ENCODE data around the gene HNRNPLL. TPM values are rescaled to one million over a fixed set of nuclear protein-coding genes. Genes with fewer than 3 reads are reported as not detected.

HNRNPLL gene
- total and polyA plus RNA-seq, 2 of the 13 experiments (the other 11 are each of a cell fraction or from before 2014, with no cell fraction given): 49.4 to 103 TPM

GRCh38 chr2:38599706-38600105 is 3.0 kb downstream of the HNRNPLL start (continued):
- TF ChIP-seq ZNF33A (CRISPR knock-in tag; IDR thresholded peaks at IDR 0.05; ENCODE audit: borderline replicate concordance) (no peak), AHDC1 (CRISPR knock-in tag; IDR thresholded peaks at IDR 0.05; ENCODE audit: borderline replicate concordance) (peak; percentile 72; the same call in 1 of the 2 replicates), MBD4 (IDR thresholded peaks at IDR 0.05; ENCODE audit: borderline replicate concordance, low read length) (no peak; the same call in 1 of the 2 replicates), ZBTB43 (CRISPR knock-in tag; conservative IDR thresholded peaks at IDR 0.05) (no peak; the same call in 1 of the 2 replicates), ZNF777 (CRISPR knock-in tag; IDR thresholded peaks at IDR 0.05) (no peak), CCAR2 (optimal IDR thresholded peaks at IDR 0.05; ENCODE audit: low read depth, low read length) (no peak), THAP8 (CRISPR knock-in tag; IDR thresholded peaks at IDR 0.05; ENCODE audit: borderline replicate concordance) (no peak), FOXP4 (CRISPR knock-in tag; IDR thresholded peaks at IDR 0.05) (peak; percentile 57), ZFP36L1 (CRISPR knock-in tag; IDR thresholded peaks at IDR 0.05) (no peak), PRDM10 (CRISPR knock-in tag; IDR thresholded peaks at IDR 0.05; ENCODE audit: low read depth) (no peak), YEATS2 (CRISPR knock-in tag; IDR thresholded peaks at IDR 0.05; ENCODE audit: borderline replicate concordance) (no peak), ZNF503 (CRISPR knock-in tag; IDR thresholded peaks at IDR 0.05) (no peak; the same call in 1 of the 2 replicates), TBL1XR1 (IDR thresholded peaks at IDR 0.05; ENCODE audit: borderline replicate concordance, low read length, partially characterized antibody) (no peak)
